Measurements from ENCODE around the gene ZNF586.

The ZNF586 gene

DNA sequence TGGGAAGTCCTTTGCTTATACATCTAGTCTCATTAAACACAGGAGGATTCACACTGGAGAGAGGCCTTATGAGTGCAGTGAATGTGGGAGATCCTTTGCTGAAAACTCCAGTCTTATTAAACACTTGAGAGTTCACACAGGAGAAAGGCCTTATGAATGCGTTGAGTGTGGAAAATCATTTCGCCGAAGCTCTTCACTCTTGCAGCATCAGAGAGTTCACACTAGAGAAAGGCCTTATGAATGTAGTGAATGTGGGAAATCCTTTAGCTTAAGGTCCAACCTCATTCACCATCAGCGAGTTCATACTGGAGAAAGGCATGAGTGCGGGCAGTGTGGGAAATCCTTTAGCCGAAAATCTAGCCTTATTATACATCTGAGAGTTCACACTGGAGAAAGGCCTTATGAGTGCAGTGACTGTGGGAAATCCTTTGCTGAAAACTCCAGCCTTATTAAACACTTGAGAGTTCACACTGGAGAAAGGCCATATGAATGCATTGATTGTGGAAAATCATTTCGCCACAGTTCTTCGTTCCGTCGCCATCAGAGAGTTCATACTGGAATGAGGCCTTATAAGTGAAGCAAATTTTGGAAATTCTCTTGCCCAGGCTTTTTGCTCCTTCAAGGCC, 9.9 kb downstream of the ZNF586 start:
- TF ChIP-seq GATA3 (IDR thresholded peaks at IDR 0.05; ENCODE audit: low read depth, low read length): no peak
- no peak for TF ChIP-seq GATA2 (IDR thresholded peaks at IDR 0.05; ENCODE audit: low read depth, low read length)

- TF ChIP-seq GATA3 (IDR thresholded peaks at IDR 0.05; ENCODE audit: low read depth, low read length) (no peak), GATA2 (IDR thresholded peaks at IDR 0.05; ENCODE audit: low read depth, low read length) (no peak)
Observed at GRCh38 chr19:57786286-57786685, 16.8 kb downstream of the ZNF586 start.

GRCh38 chr19:57786906-57787305, 17.4 kb downstream of the ZNF586 start:
- TF ChIP-seq GATA2 (IDR thresholded peaks at IDR 0.05; ENCODE audit: low read depth, low read length) (no peak), GATA3 (IDR thresholded peaks at IDR 0.05; ENCODE audit: low read depth, low read length) (no peak)

- TF ChIP-seq GATA2 (IDR thresholded peaks at IDR 0.05; ENCODE audit: low read depth, low read length): no peak
- TF ChIP-seq GATA3 (IDR thresholded peaks at IDR 0.05; ENCODE audit: low read depth, low read length): no peak
Observed at GRCh38 chr19:57788114-57788692, 18.7 kb downstream of the ZNF586 start.

- no peak for TF ChIP-seq GATA2 (IDR thresholded peaks at IDR 0.05; ENCODE audit: low read depth, low read length)
- no peak for TF ChIP-seq GATA3 (IDR thresholded peaks at IDR 0.05; ENCODE audit: low read depth, low read length)
Observed at GRCh38 chr19:57789288-57789687, 19.8 kb downstream of the ZNF586 start.

GRCh38 chr19:57800696-57801095, 31.2 kb downstream of the ZNF586 start:
- TF ChIP-seq GATA3 (IDR thresholded peaks at IDR 0.05; ENCODE audit: low read depth, low read length) (no peak), GATA2 (IDR thresholded peaks at IDR 0.05; ENCODE audit: low read depth, low read length) (no peak)

DNA sequence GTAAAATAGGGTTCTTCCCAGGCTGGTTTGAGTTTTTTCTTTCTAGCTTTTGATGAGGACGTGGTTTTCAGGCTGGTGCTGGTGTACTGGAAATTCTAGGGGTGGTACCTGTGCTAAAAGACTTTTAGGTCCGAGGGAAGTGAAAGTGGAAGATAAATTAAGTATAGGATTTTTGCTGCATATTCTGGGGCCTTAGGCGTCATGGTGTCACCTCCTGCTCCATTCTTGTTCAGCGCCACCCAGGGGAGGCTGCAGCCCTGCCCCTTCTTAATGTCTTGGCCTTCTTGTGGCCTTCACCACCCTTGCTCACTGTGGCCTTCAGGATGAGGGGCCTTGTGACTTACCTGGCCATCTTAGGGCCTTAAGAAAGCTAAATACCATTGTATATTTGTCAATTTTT, 32.8 kb downstream of the ZNF586 start:
- TF ChIP-seq GATA3 (IDR thresholded peaks at IDR 0.05; ENCODE audit: low read depth, low read length): no peak
- TF ChIP-seq GATA2 (IDR thresholded peaks at IDR 0.05; ENCODE audit: low read depth, low read length): no peak

DNA sequence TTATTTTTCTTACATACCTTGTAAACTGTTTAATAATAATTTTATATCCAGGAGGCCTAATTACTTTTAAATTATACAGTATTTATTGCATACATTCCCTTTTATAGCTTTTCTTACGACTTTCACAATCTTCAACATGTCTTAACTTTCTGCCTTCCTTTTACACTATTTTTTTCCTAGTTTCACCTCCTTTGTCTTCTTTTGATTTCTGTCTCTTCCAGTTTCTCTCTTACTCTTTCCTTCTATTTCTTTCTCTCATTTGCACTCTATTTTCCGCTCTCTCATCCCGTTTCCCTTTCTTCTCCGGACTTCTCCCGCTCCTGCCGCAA, 33.8 kb downstream of the ZNF586 start:
- TF ChIP-seq GATA2 (IDR thresholded peaks at IDR 0.05; ENCODE audit: low read depth, low read length) (no peak), GATA3 (IDR thresholded peaks at IDR 0.05; ENCODE audit: low read depth, low read length) (no peak)

- no peak for TF ChIP-seq GATA3 (IDR thresholded peaks at IDR 0.05; ENCODE audit: low read depth, low read length)
- no peak for TF ChIP-seq GATA2 (IDR thresholded peaks at IDR 0.05; ENCODE audit: low read depth, low read length)
Observed at GRCh38 chr19:57803594-57804325, 34.3 kb downstream of the ZNF586 start.

GRCh38 chr19:57807541-57807940, 38.1 kb downstream of the ZNF586 start:
- no peak for TF ChIP-seq GATA3 (IDR thresholded peaks at IDR 0.05; ENCODE audit: low read depth, low read length)
- TF ChIP-seq GATA2 (IDR thresholded peaks at IDR 0.05; ENCODE audit: low read depth, low read length): no peak

DNA sequence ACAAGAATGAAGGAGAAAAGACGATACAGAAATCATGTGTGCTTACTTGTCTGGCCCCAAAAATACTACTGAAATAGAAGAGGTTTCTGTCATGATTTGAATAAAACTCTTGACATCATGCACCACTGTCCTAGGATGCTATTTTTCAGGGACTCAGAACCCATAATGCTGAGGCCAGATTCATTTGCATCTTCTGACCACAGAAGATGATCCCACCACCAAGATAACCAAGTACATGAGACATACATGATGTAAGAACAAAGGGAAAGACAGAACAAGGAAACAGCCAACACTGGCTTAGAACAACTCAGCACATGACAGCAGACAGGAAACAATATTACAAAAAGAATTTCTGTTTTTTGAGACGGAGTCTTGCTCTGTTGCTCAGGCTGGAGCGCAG, 42.8 kb downstream of the ZNF586 start:
- TF ChIP-seq GATA2 (IDR thresholded peaks at IDR 0.05; ENCODE audit: low read depth, low read length) (no peak), GATA3 (IDR thresholded peaks at IDR 0.05; ENCODE audit: low read depth, low read length) (no peak)

DNA sequence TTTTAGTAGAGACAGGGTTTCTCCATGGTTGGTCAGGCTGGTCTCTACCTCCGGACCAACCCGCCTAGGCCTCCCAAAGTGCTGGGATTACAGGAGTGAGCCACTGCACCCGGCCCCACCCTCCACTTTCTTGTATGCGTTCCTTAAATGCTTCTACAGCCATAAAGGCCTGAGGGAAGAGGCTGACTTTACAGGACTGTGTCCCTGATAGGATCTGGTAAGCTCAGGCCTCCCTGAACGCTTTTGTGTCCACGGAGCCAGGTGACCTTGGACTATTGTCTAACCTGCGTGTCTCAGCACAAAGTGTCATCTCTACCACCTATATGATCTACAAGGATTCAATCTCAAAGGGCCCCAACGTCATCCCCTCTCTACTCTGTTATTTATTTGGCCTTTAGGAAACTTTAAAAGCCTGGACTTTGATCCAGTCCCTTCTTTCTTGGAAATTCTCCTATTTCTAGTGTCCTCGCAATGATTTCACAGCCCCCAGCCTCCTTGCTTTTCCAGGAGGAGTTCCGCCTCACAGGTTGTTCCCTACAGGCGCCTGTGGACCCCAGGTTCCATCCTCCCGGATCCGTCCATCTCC, 44.5 kb downstream of the ZNF586 start:
- TF ChIP-seq GATA3 (IDR thresholded peaks at IDR 0.05; ENCODE audit: low read depth, low read length) (no peak), GATA2 (IDR thresholded peaks at IDR 0.05; ENCODE audit: low read depth, low read length) (no peak)

- TF ChIP-seq GATA2 (IDR thresholded peaks at IDR 0.05; ENCODE audit: low read depth, low read length) (no peak), GATA3 (IDR thresholded peaks at IDR 0.05; ENCODE audit: low read depth, low read length) (no peak)
Observed at GRCh38 chr19:57814505-57815246, 45.2 kb downstream of the ZNF586 start, which contains the start of gene ZNF552. Gene ZNF552 (minus strand): TSS chr19:57814913. CDS start chr19:57814743, 170 bp downstream.

Measured in SH-SY5Y (cell line).